Measurements from ENCODE around the gene PLRG1. TPM values are rescaled to one million over a fixed set of nuclear protein-coding genes. Genes with fewer than 3 reads are reported as not detected.

PLRG1 gene
- total RNA-seq, 4 donors from 2014 or later: 29.8 to 66.8 (median 47.6) TPM

DNA sequence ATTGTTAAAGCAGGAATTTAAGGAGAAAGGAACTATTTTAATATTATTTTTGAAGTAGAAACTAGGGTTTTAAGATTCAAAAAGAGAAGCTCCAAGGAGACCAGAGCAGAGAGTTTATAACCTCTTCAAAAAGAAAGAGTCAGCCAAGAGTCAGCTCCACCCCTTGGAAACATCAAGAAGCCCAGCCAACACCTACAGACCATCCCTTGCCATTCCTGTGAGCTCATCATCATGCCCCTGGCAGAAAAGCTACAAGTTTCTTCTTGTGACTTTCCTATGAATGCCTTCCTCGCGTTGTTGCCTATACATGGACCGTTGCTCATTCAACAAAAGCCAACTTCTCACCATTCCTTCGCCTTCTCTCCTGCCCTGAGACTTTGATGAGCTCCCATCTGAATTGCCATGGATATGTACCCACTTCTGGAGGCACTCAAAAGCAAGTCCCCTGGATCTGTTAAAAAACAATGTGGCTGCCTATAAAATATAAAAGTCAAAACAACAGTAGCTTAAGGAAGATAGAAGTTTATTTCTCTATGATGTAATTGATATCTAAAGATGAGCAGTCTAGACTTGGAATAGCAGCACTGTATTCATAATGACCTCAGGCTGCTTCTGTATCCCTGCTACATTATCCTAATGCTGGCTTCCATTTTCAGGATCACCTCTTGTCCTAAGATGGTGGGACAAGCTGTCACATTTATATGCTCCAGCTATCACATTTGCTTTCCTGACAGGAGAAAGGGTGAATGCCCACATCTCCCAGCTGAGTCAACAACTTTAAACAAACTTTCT lies 20.3 kb downstream of the PLRG1 start:
- TF ChIP-seq, protein P1, sequence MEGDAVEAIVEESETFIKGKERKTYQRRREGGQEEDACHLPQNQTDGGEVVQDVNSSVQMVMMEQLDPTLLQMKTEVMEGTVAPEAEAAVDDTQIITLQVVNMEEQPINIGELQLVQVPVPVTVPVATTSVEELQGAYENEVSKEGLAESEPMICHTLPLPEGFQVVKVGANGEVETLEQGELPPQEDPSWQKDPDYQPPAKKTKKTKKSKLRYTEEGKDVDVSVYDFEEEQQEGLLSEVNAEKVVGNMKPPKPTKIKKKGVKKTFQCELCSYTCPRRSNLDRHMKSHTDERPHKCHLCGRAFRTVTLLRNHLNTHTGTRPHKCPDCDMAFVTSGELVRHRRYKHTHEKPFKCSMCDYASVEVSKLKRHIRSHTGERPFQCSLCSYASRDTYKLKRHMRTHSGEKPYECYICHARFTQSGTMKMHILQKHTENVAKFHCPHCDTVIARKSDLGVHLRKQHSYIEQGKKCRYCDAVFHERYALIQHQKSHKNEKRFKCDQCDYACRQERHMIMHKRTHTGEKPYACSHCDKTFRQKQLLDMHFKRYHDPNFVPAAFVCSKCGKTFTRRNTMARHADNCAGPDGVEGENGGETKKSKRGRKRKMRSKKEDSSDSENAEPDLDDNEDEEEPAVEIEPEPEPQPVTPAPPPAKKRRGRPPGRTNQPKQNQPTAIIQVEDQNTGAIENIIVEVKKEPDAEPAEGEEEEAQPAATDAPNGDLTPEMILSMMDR (IDR thresholded peaks at IDR 0.05; ENCODE audit: low read depth): no peak

DNA sequence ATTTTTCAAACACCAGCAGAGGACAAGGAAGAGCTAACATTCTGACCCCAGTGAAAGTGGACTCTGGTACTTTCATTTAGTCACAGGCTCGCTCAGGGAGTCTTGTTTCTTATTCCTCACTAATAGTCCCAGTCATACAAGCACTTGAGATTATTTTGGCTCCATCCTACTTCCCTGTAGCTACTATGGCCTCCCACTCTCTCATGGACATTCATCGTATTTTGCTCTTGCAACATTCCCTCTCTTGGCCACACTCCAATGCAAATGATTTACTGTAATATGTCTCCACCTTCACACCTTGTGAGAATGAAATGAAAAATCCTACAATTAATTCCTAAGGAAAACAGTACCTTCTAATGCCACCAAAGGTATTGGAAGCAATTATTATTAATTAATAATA lies 21.3 kb downstream of the PLRG1 start:
- TF ChIP-seq, protein P1 (IDR thresholded peaks at IDR 0.05; ENCODE audit: low read depth): no peak

DNA sequence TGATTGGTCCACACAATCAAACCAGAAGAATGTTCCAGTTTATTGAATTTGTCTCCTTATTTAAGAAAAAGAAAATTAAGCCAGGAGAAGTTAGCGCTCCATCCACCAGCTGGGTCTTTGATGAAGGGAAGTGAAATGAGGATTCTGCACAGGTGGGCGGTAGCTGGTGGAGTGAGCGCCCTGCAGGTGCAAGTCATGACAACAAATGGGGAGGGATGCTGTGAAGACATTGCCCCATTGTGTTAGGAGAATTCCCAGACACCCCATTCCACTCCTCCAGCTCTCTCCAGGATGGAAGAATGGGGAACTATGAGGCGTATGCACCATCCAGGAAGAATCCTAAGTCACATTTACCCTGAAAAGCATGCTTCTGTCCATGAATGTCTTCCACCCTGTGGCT lies 22.9 kb downstream of the PLRG1 start:
- TF ChIP-seq, protein P1 (IDR thresholded peaks at IDR 0.05; ENCODE audit: low read depth): no peak

DNA sequence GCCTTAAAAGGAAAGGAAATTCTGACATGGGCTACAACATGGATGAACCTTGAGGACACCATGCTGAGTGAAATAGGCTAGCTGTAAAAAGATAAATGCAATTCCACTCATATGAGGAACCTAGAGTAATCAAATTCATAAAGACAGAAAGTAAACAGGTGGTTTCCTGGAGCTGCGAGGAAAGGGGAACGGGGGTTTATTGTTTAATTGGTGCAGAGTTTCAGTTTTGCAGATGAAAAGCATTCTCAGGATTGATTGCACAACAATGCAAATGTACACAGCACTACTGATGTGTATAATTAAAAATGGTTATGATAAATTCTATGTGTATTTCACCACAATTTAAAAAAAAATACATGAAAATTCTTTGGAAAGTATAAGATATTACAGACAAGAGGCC lies 24.0 kb downstream of the PLRG1 start:
- TF ChIP-seq, protein P1 (IDR thresholded peaks at IDR 0.05; ENCODE audit: low read depth): no peak

DNA sequence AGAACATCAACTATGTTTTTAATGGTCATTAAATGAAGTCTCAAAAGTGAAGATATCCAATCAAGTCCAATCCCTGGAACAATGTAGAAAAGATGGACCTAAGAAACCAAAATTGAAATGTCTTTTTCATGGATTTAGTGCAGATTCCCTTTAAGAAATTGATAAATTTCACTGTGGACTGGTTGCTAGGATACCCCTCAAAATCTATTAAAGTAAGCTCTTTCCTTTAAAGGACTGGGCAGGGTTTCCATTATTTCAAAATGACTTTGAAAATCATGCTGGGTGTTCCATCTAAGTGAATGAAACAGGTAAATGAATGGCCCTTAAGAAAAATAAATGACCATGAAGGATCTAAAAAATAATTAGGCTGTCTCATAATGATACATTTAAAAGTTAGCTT lies 28.6 kb downstream of the PLRG1 start:
- TF ChIP-seq, protein P1 (IDR thresholded peaks at IDR 0.05; ENCODE audit: low read depth): no peak

DNA sequence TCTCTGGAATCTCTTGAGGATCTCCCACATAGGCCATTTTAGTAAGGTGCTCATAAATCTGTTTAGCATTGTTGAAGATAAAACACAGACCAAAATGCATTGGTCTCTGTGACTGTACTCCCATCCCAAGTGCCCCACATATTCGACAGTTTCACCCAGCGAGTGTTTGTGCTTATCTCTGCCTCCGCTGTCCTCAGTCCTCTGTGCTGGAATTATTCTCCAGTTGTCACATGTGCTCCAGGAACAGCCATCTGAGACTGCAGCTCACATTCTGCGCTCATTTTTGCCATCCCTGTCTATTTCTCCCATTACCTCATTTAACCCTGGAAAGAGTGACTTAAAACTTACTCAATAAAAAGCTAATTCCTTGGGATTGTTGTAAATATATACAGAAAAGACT lies 31.0 kb downstream of the PLRG1 start:
- TF ChIP-seq, protein P1 (IDR thresholded peaks at IDR 0.05; ENCODE audit: low read depth): no peak

DNA sequence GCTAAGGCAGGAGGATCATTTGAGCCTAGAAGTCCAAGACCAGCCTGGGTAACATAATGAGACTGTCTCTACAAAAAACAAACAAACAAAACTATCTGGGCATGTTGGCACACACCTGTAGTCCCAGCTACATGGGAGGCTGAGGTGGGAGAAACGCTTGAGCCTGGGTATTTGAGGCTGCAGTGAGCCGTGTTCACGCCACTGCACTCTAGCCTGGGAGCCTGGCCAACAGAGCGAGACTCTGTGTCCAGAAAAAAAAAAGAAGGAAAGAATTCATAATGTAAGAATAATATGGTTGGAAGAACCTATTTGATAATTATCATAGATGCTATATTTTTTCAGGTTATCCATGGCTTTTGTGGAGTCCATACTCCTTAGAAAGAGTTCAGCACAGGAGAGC lies 32.6 kb downstream of the PLRG1 start:
- TF ChIP-seq, protein P1 (IDR thresholded peaks at IDR 0.05; ENCODE audit: low read depth): no peak
